ENCODE measurements around the gene LDLRAD1. TPM values are rescaled to one million over a fixed set of nuclear protein-coding genes. Genes with fewer than 3 reads are reported as not detected.

The LDLRAD1 gene
- total and polyA plus RNA-seq, 2 experiments from 2014 or later = not detected

DNA sequence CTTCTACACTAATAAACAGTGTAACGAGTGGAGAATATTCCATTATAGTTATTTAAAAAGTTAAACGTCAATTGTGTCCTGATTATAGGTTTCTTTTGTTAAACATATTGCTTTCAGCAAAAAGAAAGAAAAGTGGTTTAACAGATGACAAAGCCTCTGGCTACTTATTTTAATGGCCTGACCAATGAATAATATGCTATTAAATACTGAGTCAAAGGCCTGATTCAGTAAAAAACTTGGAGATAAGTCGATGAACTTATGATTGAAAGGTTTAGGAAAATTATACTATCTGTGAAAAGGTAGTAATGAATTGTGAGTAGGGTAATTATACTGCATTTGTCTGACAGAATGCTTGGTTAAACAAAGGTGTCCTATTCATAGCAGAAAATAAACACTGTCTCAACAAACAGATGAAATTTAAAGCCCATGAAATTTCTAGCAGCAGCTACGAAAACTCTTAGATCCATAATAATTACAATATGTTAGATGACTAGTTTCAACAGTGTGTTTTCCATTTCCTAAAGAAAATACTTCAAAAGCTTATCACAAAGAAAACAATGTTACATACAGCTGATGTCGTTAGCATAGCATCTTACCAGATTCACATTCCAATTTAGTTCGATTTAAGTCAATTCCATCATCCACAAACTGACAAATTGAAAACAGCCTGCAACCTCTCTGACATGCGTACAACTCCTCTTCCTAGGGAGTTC is 28.8 kb upstream of the LDLRAD1 start (continued):
- TF ChIP-seq, protein P1, sequence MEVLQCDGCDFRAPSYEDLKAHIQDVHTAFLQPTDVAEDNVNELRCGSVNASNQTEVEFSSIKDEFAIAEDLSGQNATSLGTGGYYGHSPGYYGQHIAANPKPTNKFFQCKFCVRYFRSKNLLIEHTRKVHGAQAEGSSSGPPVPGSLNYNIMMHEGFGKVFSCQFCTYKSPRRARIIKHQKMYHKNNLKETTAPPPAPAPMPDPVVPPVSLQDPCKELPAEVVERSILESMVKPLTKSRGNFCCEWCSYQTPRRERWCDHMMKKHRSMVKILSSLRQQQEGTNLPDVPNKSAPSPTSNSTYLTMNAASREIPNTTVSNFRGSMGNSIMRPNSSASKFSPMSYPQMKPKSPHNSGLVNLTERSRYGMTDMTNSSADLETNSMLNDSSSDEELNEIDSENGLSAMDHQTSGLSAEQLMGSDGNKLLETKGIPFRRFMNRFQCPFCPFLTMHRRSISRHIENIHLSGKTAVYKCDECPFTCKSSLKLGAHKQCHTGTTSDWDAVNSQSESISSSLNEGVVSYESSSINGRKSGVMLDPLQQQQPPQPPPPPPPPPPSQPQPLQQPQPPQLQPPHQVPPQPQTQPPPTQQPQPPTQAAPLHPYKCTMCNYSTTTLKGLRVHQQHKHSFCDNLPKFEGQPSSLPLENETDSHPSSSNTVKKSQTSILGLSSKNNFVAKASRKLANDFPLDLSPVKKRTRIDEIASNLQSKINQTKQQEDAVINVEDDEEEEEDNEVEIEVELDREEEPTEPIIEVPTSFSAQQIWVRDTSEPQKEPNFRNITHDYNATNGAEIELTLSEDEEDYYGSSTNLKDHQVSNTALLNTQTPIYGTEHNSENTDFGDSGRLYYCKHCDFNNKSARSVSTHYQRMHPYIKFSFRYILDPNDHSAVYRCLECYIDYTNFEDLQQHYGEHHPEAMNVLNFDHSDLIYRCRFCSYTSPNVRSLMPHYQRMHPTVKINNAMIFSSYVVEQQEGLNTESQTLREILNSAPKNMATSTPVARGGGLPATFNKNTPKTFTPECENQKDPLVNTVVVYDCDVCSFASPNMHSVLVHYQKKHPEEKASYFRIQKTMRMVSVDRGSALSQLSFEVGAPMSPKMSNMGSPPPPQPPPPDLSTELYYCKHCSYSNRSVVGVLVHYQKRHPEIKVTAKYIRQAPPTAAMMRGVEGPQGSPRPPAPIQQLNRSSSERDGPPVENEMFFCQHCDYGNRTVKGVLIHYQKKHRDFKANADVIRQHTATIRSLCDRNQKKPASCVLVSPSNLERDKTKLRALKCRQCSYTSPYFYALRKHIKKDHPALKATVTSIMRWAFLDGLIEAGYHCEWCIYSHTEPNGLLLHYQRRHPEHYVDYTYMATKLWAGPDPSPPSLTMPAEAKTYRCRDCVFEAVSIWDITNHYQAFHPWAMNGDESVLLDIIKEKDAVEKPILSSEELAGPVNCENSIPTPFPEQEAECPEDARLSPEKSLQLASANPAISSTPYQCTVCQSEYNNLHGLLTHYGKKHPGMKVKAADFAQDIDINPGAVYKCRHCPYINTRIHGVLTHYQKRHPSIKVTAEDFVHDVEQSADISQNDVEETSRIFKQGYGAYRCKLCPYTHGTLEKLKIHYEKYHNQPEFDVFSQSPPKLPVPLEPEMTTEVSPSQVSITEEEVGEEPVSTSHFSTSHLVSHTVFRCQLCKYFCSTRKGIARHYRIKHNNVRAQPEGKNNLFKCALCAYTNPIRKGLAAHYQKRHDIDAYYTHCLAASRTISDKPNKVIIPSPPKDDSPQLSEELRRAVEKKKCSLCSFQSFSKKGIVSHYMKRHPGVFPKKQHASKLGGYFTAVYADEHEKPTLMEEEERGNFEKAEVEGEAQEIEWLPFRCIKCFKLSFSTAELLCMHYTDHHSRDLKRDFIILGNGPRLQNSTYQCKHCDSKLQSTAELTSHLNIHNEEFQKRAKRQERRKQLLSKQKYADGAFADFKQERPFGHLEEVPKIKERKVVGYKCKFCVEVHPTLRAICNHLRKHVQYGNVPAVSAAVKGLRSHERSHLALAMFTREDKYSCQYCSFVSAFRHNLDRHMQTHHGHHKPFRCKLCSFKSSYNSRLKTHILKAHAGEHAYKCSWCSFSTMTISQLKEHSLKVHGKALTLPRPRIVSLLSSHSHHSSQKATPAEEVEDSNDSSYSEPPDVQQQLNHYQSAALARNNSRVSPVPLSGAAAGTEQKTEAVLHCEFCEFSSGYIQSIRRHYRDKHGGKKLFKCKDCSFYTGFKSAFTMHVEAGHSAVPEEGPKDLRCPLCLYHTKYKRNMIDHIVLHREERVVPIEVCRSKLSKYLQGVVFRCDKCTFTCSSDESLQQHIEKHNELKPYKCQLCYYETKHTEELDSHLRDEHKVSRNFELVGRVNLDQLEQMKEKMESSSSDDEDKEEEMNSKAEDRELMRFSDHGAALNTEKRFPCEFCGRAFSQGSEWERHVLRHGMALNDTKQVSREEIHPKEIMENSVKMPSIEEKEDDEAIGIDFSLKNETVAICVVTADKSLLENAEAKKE (CRISPR knock-in tag; IDR thresholded peaks at IDR 0.05) = no peak

DNA sequence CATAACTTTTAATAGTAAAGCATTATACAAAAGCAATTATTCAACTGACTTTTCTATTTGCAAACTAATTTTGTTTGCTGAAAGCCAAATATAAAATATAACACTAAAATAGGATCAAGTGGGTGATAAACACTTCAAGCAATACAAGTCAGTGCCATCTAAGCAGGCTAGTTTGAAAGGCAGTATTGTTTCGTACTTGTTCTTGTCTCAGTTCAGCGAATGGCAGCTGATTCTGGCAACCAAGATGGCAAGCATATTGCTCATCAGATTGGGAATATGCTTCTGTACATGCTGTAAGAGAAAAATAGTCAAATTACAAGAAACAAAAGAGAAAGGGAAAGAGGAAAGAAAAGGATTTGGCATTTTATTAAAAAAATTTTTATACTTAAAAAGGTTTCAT is 27.5 kb upstream of the LDLRAD1 start:
- Mint-ChIP-seq H3K27ac (no peak overlapping the region), H3K4me1 (no peaks in the 10 kb centered on the region), H3K27me3 (ENCODE audit: insufficient read depth, low read depth, poor library complexity) (no peaks in the 10 kb centered on the region), H3K36me3 (ENCODE audit: low read depth) (peaks cover 14% of the 10 kb centered on the region; the same call in 2 of the 3 replicates), H3K9me3 (no peaks in the 10 kb centered on the region), H3K4me3 (no peak overlapping the region)
- TF ChIP-seq, protein P2, sequence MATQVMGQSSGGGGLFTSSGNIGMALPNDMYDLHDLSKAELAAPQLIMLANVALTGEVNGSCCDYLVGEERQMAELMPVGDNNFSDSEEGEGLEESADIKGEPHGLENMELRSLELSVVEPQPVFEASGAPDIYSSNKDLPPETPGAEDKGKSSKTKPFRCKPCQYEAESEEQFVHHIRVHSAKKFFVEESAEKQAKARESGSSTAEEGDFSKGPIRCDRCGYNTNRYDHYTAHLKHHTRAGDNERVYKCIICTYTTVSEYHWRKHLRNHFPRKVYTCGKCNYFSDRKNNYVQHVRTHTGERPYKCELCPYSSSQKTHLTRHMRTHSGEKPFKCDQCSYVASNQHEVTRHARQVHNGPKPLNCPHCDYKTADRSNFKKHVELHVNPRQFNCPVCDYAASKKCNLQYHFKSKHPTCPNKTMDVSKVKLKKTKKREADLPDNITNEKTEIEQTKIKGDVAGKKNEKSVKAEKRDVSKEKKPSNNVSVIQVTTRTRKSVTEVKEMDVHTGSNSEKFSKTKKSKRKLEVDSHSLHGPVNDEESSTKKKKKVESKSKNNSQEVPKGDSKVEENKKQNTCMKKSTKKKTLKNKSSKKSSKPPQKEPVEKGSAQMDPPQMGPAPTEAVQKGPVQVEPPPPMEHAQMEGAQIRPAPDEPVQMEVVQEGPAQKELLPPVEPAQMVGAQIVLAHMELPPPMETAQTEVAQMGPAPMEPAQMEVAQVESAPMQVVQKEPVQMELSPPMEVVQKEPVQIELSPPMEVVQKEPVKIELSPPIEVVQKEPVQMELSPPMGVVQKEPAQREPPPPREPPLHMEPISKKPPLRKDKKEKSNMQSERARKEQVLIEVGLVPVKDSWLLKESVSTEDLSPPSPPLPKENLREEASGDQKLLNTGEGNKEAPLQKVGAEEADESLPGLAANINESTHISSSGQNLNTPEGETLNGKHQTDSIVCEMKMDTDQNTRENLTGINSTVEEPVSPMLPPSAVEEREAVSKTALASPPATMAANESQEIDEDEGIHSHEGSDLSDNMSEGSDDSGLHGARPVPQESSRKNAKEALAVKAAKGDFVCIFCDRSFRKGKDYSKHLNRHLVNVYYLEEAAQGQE (IDR thresholded peaks at IDR 0.05; ENCODE audit: unreplicated experiment) = no peak
- Histone ChIP-seq H3F3A (replicated peaks; ENCODE audit: low read depth) (no peaks in the 10 kb centered on the region), H3K9me2 (ENCODE audit: insufficient read depth) (no peaks in the 10 kb centered on the region), H2AFZ (no peak overlapping the region), H3K4me2 (no peak overlapping the region), H3K27ac (ENCODE audit: low read depth) (no peak overlapping the region), H3K79me2 (replicated peaks; ENCODE audit: insufficient read depth) (peaks cover 47% of the 10 kb centered on the region), H4K20me1 (replicated peaks; ENCODE audit: insufficient read depth) (peaks cover 13% of the 10 kb centered on the region), H3K4me1 (ENCODE audit: insufficient read depth) (no peaks in the 10 kb centered on the region), H3K4me3 (no peak overlapping the region), H3K27me3 (ENCODE audit: insufficient read depth) (no peaks in the 10 kb centered on the region), H3K36me3 (ENCODE audit: insufficient read depth) (peaks cover 15% of the 10 kb centered on the region)
- DNase-seq (ENCODE audit: low spot score) (no peak), ATAC-seq (no peak)
